A673 (cell line): ENCODE results near the gene TBXAS1.

Experiments used
- EZH2 ChIP-seq: fragments of 200-600 bp; sonication (generic); IDR thresholded peaks from 2 replicates; pipeline ENCODE4 v1.6.1; 2017; ENCODE audit warnings: borderline replicate concordance, low read depth, mild to moderate bottlenecking, mixed read lengths, antibody characterized with exemption, low read length; ENCODE audit not compliant: poor library complexity, severe bottlenecking
- TF ChIP-seq, protein P1 (sequence below): fragments of 300-800, 200-600 bp; sonication (generic); conservative IDR thresholded peaks from 2 replicates; pipeline ENCODE4 v1.5.1; 2017; ENCODE audit warnings: low read depth, mild to moderate bottlenecking, antibody characterized with exemption, low read length, moderate library complexity, mixed read lengths

DNA sequence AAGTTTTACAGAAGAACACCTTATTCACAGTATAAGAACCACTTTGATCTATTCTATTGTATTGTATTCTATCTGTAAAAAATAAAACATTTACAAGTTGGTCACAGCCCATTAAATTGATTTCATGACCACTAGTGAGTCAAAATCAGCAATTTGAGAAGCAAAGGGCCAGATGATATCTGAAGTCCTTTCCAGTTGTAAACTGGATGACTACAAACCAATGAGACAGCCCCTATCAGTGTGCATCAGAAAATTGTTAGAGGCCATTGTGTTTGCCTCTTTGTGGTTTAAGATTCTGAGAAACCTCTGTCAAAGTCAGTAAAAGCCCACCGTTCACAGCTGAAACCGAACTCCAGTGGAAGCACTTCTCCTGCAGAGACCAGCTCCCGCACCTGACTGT is 54.8 kb downstream of the TBXAS1 start:
- TF ChIP-seq, protein P1, sequence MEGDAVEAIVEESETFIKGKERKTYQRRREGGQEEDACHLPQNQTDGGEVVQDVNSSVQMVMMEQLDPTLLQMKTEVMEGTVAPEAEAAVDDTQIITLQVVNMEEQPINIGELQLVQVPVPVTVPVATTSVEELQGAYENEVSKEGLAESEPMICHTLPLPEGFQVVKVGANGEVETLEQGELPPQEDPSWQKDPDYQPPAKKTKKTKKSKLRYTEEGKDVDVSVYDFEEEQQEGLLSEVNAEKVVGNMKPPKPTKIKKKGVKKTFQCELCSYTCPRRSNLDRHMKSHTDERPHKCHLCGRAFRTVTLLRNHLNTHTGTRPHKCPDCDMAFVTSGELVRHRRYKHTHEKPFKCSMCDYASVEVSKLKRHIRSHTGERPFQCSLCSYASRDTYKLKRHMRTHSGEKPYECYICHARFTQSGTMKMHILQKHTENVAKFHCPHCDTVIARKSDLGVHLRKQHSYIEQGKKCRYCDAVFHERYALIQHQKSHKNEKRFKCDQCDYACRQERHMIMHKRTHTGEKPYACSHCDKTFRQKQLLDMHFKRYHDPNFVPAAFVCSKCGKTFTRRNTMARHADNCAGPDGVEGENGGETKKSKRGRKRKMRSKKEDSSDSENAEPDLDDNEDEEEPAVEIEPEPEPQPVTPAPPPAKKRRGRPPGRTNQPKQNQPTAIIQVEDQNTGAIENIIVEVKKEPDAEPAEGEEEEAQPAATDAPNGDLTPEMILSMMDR, result no peak
- TF ChIP-seq EZH2, result no peak
